Measurements from ENCODE around the gene C12orf57.
A peak's percentile ranks its signal among the peaks of the same experiment; 100 is the strongest.
"Not testable (repeated sequence)": the region's sequence is repeated elsewhere in the genome, so short reads cannot be mapped to it uniquely, and the experiment has no call there.

The C12orf57 gene

GRCh38 chr12:6943722-6944380 lies at the start of gene C12orf57, which contains the start of gene RNU7-1:
Gene C12orf57 (plus strand): TSS chr12:6944022. CDS start chr12:6944122, 100 bp downstream.
Gene RNU7-1 (plus strand): TSS chr12:6943816.
- Histone ChIP-seq H3K9me3 (ENCODE audit: control insufficient read depth, low read length) (no peaks in the 10 kb centered on the region), H3K9ac (ENCODE audit: low read length) (peak within 1 kb of the TSS; percentile 79), H3K36me3 (ENCODE audit: control insufficient read depth, insufficient read depth, low read length) (peaks cover 4% of the 10 kb centered on the region), H3K27me3 (ENCODE audit: control insufficient read depth, insufficient read depth, low read length) (no peaks in the 10 kb centered on the region), H3K4me1 (ENCODE audit: control insufficient read depth, insufficient read depth, low read length) (peaks cover 34% of the 10 kb centered on the region), H3K4me3 (ENCODE audit: low read length) (peak within 1 kb of the TSS; percentile 85)

GRCh38 chr12:6894321-6894720 lies 49.5 kb upstream of the C12orf57 start:
- Histone ChIP-seq H3K27me3 (ENCODE audit: control insufficient read depth, insufficient read depth, low read length) (no peaks in the 10 kb centered on the region), H3K9ac (ENCODE audit: low read length) (no peak overlapping the region), H3K4me3 (ENCODE audit: low read length) (no peak overlapping the region), H3K36me3 (ENCODE audit: control insufficient read depth, insufficient read depth, low read length) (no peaks in the 10 kb centered on the region), H3K9me3 (ENCODE audit: control insufficient read depth, low read length) (no peaks in the 10 kb centered on the region), H3K4me1 (ENCODE audit: control insufficient read depth, insufficient read depth, low read length) (peaks cover 13% of the 10 kb centered on the region)

GRCh38 chr12:6896846-6897435 lies 46.9 kb upstream of the C12orf57 start:
- no peak overlapping the region for H3K4me3 ChIP-seq (ENCODE audit: low read length)
- no peaks in the 10 kb centered on the region for H3K36me3 ChIP-seq (ENCODE audit: control insufficient read depth, insufficient read depth, low read length)
- peaks cover 10% of the 10 kb centered on the region for H3K4me1 ChIP-seq (ENCODE audit: control insufficient read depth, insufficient read depth, low read length)
- H3K9ac ChIP-seq (ENCODE audit: low read length) = no peak overlapping the region
- H3K27me3 ChIP-seq (ENCODE audit: control insufficient read depth, insufficient read depth, low read length) = no peaks in the 10 kb centered on the region
- no peaks in the 10 kb centered on the region for H3K9me3 ChIP-seq (ENCODE audit: control insufficient read depth, low read length)

GRCh38 chr12:6899427-6899826 lies 44.4 kb upstream of the C12orf57 start:
- Histone ChIP-seq H3K27me3 (ENCODE audit: control insufficient read depth, insufficient read depth, low read length) (no peaks in the 10 kb centered on the region), H3K9me3 (ENCODE audit: control insufficient read depth, low read length) (no peaks in the 10 kb centered on the region), H3K9ac (ENCODE audit: low read length) (no peak overlapping the region), H3K4me3 (ENCODE audit: low read length) (no peak overlapping the region), H3K4me1 (ENCODE audit: control insufficient read depth, insufficient read depth, low read length) (peaks cover 13% of the 10 kb centered on the region), H3K36me3 (ENCODE audit: control insufficient read depth, insufficient read depth, low read length) (no peaks in the 10 kb centered on the region)

GRCh38 chr12:6899837-6900519 lies 43.8 kb upstream of the C12orf57 start:
- H3K4me3 ChIP-seq (ENCODE audit: low read length) = no peak overlapping the region
- H3K27me3 ChIP-seq (ENCODE audit: control insufficient read depth, insufficient read depth, low read length) = no peaks in the 10 kb centered on the region
- H3K9me3 ChIP-seq (ENCODE audit: control insufficient read depth, low read length) = no peaks in the 10 kb centered on the region
- peaks cover 15% of the 10 kb centered on the region for H3K4me1 ChIP-seq (ENCODE audit: control insufficient read depth, insufficient read depth, low read length)
- H3K36me3 ChIP-seq (ENCODE audit: control insufficient read depth, insufficient read depth, low read length) = no peaks in the 10 kb centered on the region
- H3K9ac ChIP-seq (ENCODE audit: low read length) = no peak overlapping the region

- no peak overlapping the region for H3K9ac ChIP-seq (ENCODE audit: low read length)
- H3K4me3 ChIP-seq (ENCODE audit: low read length) = no peak overlapping the region
- H3K9me3 ChIP-seq (ENCODE audit: control insufficient read depth, low read length) = no peaks in the 10 kb centered on the region
- peaks cover 21% of the 10 kb centered on the region for H3K4me1 ChIP-seq (ENCODE audit: control insufficient read depth, insufficient read depth, low read length)
- no peaks in the 10 kb centered on the region for H3K27me3 ChIP-seq (ENCODE audit: control insufficient read depth, insufficient read depth, low read length)
- H3K36me3 ChIP-seq (ENCODE audit: control insufficient read depth, insufficient read depth, low read length) = no peaks in the 10 kb centered on the region
Measured at GRCh38 chr12:6902448-6902847, 41.4 kb upstream of the C12orf57 start.

- Histone ChIP-seq H3K4me1 (ENCODE audit: control insufficient read depth, insufficient read depth, low read length) (peaks cover 21% of the 10 kb centered on the region), H3K27me3 (ENCODE audit: control insufficient read depth, insufficient read depth, low read length) (no peaks in the 10 kb centered on the region), H3K9ac (ENCODE audit: low read length) (no peak overlapping the region), H3K9me3 (ENCODE audit: control insufficient read depth, low read length) (no peaks in the 10 kb centered on the region), H3K36me3 (ENCODE audit: control insufficient read depth, insufficient read depth, low read length) (no peaks in the 10 kb centered on the region), H3K4me3 (ENCODE audit: low read length) (no peak overlapping the region)
Measured at GRCh38 chr12:6903722-6904121, 40.1 kb upstream of the C12orf57 start.

- Histone ChIP-seq H3K27me3 (ENCODE audit: control insufficient read depth, insufficient read depth, low read length) (no peaks in the 10 kb centered on the region), H3K9me3 (ENCODE audit: control insufficient read depth, low read length) (no peaks in the 10 kb centered on the region), H3K36me3 (ENCODE audit: control insufficient read depth, insufficient read depth, low read length) (no peaks in the 10 kb centered on the region), H3K9ac (ENCODE audit: low read length) (peak within 1 kb of the TSS; percentile 71), H3K4me3 (ENCODE audit: low read length) (peak within 1 kb of the TSS; percentile 63), H3K4me1 (ENCODE audit: control insufficient read depth, insufficient read depth, low read length) (peaks cover 17% of the 10 kb centered on the region)
Measured at GRCh38 chr12:6904280-6905276, 39.2 kb upstream of the C12orf57 start, which contains the start of gene LRRC23. Gene LRRC23 (plus strand): TSS chr12:6904822. CDS start chr12:6905634, 812 bp downstream.

- Histone ChIP-seq H3K9ac (ENCODE audit: low read length) (peak overlapping the region; percentile 71), H3K9me3 (ENCODE audit: control insufficient read depth, low read length) (no peaks in the 10 kb centered on the region), H3K27me3 (ENCODE audit: control insufficient read depth, insufficient read depth, low read length) (no peaks in the 10 kb centered on the region), H3K36me3 (ENCODE audit: control insufficient read depth, insufficient read depth, low read length) (no peaks in the 10 kb centered on the region), H3K4me1 (ENCODE audit: control insufficient read depth, insufficient read depth, low read length) (peaks cover 11% of the 10 kb centered on the region), H3K4me3 (ENCODE audit: low read length) (peak overlapping the region; percentile 63)
Measured at GRCh38 chr12:6905414-6906040, 38.3 kb upstream of the C12orf57 start.

- H3K36me3 ChIP-seq (ENCODE audit: control insufficient read depth, insufficient read depth, low read length); H3K4me3 ChIP-seq (ENCODE audit: low read length); H3K27me3 ChIP-seq (ENCODE audit: control insufficient read depth, insufficient read depth, low read length); H3K9me3 ChIP-seq (ENCODE audit: control insufficient read depth, low read length); H3K9ac ChIP-seq (ENCODE audit: low read length): not testable (repeated sequence)
- H3K4me1 ChIP-seq (ENCODE audit: control insufficient read depth, insufficient read depth, low read length) = peaks cover 11% of the 10 kb centered on the region
Measured at GRCh38 chr12:6908141-6908540, 35.7 kb upstream of the C12orf57 start.

GRCh38 chr12:6909421-6910145 lies 34.2 kb upstream of the C12orf57 start:
- H3K9ac ChIP-seq (ENCODE audit: low read length) = no peak overlapping the region
- H3K36me3 ChIP-seq (ENCODE audit: control insufficient read depth, insufficient read depth, low read length) = no peaks in the 10 kb centered on the region
- peaks cover 13% of the 10 kb centered on the region for H3K4me1 ChIP-seq (ENCODE audit: control insufficient read depth, insufficient read depth, low read length)
- no peaks in the 10 kb centered on the region for H3K9me3 ChIP-seq (ENCODE audit: control insufficient read depth, low read length)
- H3K27me3 ChIP-seq (ENCODE audit: control insufficient read depth, insufficient read depth, low read length) = peaks cover 14% of the 10 kb centered on the region
- no peak overlapping the region for H3K4me3 ChIP-seq (ENCODE audit: low read length)

All from mucosa of stomach (tissue), 1 donor.